Fibroblast of villous mesenchyme (primary cell): ENCODE results near the gene HNRNPD. TPM values are rescaled to one million over a fixed set of nuclear protein-coding genes. Genes with fewer than 3 reads are reported as not detected.
A peak's percentile ranks its signal among the peaks of the same experiment; 100 is the strongest.
"Not testable (repeated sequence)": the region's sequence is repeated elsewhere in the genome, so short reads cannot be mapped to it uniquely, and the experiment has no call there.

Experiments used
- DNase-seq: peaks from one replicate; pipeline ENCODE4 v3.0.0-alpha.2; 2010; ENCODE audit warnings: low read depth
- H3K4me3 ChIP-seq: 2 replicates; pipeline ENCODE4 v1.5.1; 2011; ENCODE audit warnings: low read depth, mild to moderate bottlenecking, low read length
- CTCF ChIP-seq: IDR thresholded peaks from 2 replicates; pipeline ENCODE4 v1.5.1; 2012; ENCODE audit warnings: low read depth, mild to moderate bottlenecking, low read length; ENCODE audit not compliant: insufficient read depth
- total RNA-seq: library from RNA; depleted of rRNA; stranded (reverse); fragments of >200 nt; gene quantifications from 2 replicates; pipeline ENCODE4 v1.2.3, GENCODE V29; 2012

Gene HNRNPD
- total RNA-seq, result 25.0 and 27.1 TPM in 2 replicates

GRCh38 chr4:82373816-82374625 is at the start of gene HNRNPD:
Gene HNRNPD, minus strand, starts transcription at chr4:82373991. Its CDS starts 313 bp downstream, at chr4:82373678.
- TF ChIP-seq CTCF, result no peak
- peak within 1 kb of the TSS; percentile 100 for H3K4me3 ChIP-seq
- peak; percentile 100 for DNase-seq

GRCh38 chr4:82422616-82423015 is 48.8 kb upstream of the HNRNPD start:
- no peak for DNase-seq
- no peak overlapping the region for H3K4me3 ChIP-seq
- no peak for TF ChIP-seq CTCF

- no peak overlapping the region for H3K4me3 ChIP-seq
- no peak for DNase-seq
- no peak for TF ChIP-seq CTCF
Observed at GRCh38 chr4:82421796-82422560, 48.2 kb upstream of the HNRNPD start.

GRCh38 chr4:82419451-82419850 is 45.7 kb upstream of the HNRNPD start:
- no peak for TF ChIP-seq CTCF
- no peak for DNase-seq
- no peak overlapping the region for H3K4me3 ChIP-seq

GRCh38 chr4:82415922-82416365 is 42.2 kb upstream of the HNRNPD start:
- no peak for DNase-seq
- no peak for TF ChIP-seq CTCF
- H3K4me3 ChIP-seq, result no peak overlapping the region

GRCh38 chr4:82415061-82415460 is 41.3 kb upstream of the HNRNPD start:
- not testable (repeated sequence) for DNase-seq, H3K4me3 ChIP-seq

- H3K4me3 ChIP-seq, result no peak overlapping the region
- TF ChIP-seq CTCF, result no peak
- DNase-seq, result no peak
Observed at GRCh38 chr4:82403725-82404124, 29.9 kb upstream of the HNRNPD start.
